ENCODE data around the gene HPCAL1.

DNA sequence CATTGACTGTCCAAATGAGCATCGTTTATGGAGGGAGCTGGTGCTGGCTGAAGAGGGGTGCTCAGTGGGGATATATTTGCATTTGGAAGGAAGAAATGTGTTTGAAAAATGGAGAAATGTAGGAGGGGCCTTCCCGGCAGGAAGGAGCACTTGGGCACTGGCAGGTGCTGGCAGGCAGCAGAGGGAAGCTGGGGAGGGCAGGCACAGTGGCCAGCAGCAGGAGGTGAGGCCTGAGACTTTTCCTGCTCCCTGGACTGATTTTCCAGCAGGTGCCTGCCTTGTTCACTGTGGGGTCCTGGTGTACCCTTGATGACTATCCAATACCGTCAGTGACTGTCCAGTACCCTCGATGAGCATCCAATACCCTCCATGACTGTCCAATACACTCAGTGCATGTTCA is 20.8 kb upstream of the HPCAL1 start:
- TF ChIP-seq, protein P1, sequence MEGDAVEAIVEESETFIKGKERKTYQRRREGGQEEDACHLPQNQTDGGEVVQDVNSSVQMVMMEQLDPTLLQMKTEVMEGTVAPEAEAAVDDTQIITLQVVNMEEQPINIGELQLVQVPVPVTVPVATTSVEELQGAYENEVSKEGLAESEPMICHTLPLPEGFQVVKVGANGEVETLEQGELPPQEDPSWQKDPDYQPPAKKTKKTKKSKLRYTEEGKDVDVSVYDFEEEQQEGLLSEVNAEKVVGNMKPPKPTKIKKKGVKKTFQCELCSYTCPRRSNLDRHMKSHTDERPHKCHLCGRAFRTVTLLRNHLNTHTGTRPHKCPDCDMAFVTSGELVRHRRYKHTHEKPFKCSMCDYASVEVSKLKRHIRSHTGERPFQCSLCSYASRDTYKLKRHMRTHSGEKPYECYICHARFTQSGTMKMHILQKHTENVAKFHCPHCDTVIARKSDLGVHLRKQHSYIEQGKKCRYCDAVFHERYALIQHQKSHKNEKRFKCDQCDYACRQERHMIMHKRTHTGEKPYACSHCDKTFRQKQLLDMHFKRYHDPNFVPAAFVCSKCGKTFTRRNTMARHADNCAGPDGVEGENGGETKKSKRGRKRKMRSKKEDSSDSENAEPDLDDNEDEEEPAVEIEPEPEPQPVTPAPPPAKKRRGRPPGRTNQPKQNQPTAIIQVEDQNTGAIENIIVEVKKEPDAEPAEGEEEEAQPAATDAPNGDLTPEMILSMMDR (IDR thresholded peaks at IDR 0.05): no peak
- TF ChIP-seq POLR2A (IDR thresholded peaks at IDR 0.05): no peak
